PC-9 (cell line): ENCODE results near the gene GSG1L2.

ENCODE experiments used
- EZH2 ChIP-seq: fragments of 200-600 bp; sonication (generic); IDR thresholded peaks from 2 replicates; pipeline ENCODE4 v1.8.0; 2017; ENCODE audit warnings: antibody characterized with exemption, low read depth
- TF ChIP-seq, protein P1 (sequence below): fragments of 200-600 bp; sonication (generic); conservative IDR thresholded peaks from 2 replicates; pipeline ENCODE4 v1.6.1; 2017; ENCODE audit warnings: mixed run types, antibody characterized with exemption, mild to moderate bottlenecking, moderate library complexity

DNA sequence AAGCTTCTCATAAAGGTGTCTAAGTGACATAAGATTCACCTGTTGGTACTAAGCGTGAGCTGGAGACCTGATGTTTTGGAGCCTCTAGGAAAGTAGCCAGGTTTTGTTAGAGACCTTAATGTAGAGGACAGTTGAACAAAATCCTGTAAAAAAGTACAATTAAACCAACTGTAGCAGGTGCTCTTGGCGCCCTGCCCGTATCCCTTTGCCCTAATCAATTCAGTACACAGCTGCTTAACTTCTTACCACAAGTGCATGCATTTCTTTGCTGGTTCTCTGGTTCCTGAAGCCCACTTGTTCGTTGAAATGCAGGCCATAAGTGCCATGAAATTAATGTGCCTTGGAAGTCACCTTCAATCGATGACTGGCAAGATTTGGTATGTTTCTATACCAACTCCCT, 28.3 kb upstream of the GSG1L2 start:
- TF ChIP-seq, protein P1, sequence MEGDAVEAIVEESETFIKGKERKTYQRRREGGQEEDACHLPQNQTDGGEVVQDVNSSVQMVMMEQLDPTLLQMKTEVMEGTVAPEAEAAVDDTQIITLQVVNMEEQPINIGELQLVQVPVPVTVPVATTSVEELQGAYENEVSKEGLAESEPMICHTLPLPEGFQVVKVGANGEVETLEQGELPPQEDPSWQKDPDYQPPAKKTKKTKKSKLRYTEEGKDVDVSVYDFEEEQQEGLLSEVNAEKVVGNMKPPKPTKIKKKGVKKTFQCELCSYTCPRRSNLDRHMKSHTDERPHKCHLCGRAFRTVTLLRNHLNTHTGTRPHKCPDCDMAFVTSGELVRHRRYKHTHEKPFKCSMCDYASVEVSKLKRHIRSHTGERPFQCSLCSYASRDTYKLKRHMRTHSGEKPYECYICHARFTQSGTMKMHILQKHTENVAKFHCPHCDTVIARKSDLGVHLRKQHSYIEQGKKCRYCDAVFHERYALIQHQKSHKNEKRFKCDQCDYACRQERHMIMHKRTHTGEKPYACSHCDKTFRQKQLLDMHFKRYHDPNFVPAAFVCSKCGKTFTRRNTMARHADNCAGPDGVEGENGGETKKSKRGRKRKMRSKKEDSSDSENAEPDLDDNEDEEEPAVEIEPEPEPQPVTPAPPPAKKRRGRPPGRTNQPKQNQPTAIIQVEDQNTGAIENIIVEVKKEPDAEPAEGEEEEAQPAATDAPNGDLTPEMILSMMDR = no peak
- no peak for TF ChIP-seq EZH2
